Endodermal cell (in vitro differentiated cells): ENCODE measurements around the gene NR6A1. TPM values are rescaled to one million over a fixed set of nuclear protein-coding genes. Genes with fewer than 3 reads are reported as not detected.

ENCODE experiments used
- DNase-seq: peaks from one replicate; pipeline ENCODE4 v3.0.0-alpha.2; 2017
- H3K27ac ChIP-seq: 2 replicates; pipeline ENCODE4 v1.5.1; 2013; ENCODE audit warnings: mild to moderate bottlenecking, low read depth, low read length, moderate library complexity
- H3K27me3 ChIP-seq: 2 replicates; pipeline ENCODE4 v1.6.1; 2013; ENCODE audit warnings: mild to moderate bottlenecking, low read length, moderate library complexity; ENCODE audit not compliant: insufficient read depth, control insufficient read depth, poor library complexity, severe bottlenecking
- H3K36me3 ChIP-seq: 2 replicates; pipeline ENCODE4 v1.7.0; 2013; ENCODE audit warnings: mild to moderate bottlenecking, low read length, moderate library complexity; ENCODE audit not compliant: control insufficient read depth, insufficient read depth
- H3K4me1 ChIP-seq: one replicate; pipeline ENCODE4 v1.7.0; 2013; ENCODE audit warnings: low read length; ENCODE audit not compliant: control insufficient read depth, insufficient read depth
- H3K4me3 ChIP-seq: 2 replicates; pipeline ENCODE4 v1.5.1; 2013; ENCODE audit warnings: mild to moderate bottlenecking, low read length, moderate library complexity
- H3K9ac ChIP-seq: 2 replicates; pipeline ENCODE4 v1.6.1; 2013; ENCODE audit warnings: mild to moderate bottlenecking, low read length, moderate library complexity; ENCODE audit not compliant: poor library complexity, severe bottlenecking; ENCODE audit errors: extremely low read depth
- H3K9me3 ChIP-seq: 2 replicates; pipeline ENCODE4 v1.6.1; 2013; ENCODE audit warnings: mild to moderate bottlenecking, low read length, moderate library complexity; ENCODE audit not compliant: control insufficient read depth
- H3K27ac Mint-ChIP-seq: 2 replicates; pipeline ENCODE4 v1.8.0; 2020; ENCODE audit warnings: mixed read lengths
- H3K27me3 Mint-ChIP-seq: 2 replicates; pipeline ENCODE4 v1.8.0; 2021; ENCODE audit warnings: mild to moderate bottlenecking, mixed read lengths; ENCODE audit not compliant: insufficient read depth
- H3K36me3 Mint-ChIP-seq: 2 replicates; pipeline ENCODE4 v1.8.0; 2020; ENCODE audit warnings: low read depth, mixed read lengths
- H3K4me1 Mint-ChIP-seq: 2 replicates; pipeline ENCODE4 v1.8.0; 2020; ENCODE audit warnings: mixed read lengths
- H3K4me3 Mint-ChIP-seq: 2 replicates; pipeline ENCODE4 v1.8.0; 2020; ENCODE audit warnings: mild to moderate bottlenecking, moderate library complexity, mixed read lengths
- H3K9me3 Mint-ChIP-seq: 2 replicates; pipeline ENCODE4 v1.8.0; 2020; ENCODE audit warnings: mild to moderate bottlenecking, mixed read lengths
- WGBS, 2 experiments: methylation state at CpG; one replicate each; pipeline versions ENCODE4 v1.1.5 to v1.1.7; 2013; ENCODE audit warnings: missing lambda C conversion rate in 2 of 2, mixed read lengths in 1 of 2; ENCODE audit not compliant: insufficient coverage in 1 of 2, insufficient read length in 1 of 2; 5-methylcytosine and 5-hydroxymethylcytosine counted together
- total RNA-seq, 2 donors: library from RNA; stranded (reverse); fragmentation: NEBNext Ultra II Directional in 1 of 2; extraction: Animal tissue kit (Norgen Biotek cat#: 25700) in 1 of 2; gene quantifications; 2 replicates in 1 of 2; 3 replicates in 1 of 2; pipeline ENCODE4 v1.2.1, GENCODE V29; 2021
- TF ChIP-seq, protein P1 (sequence below): fragments of 200-600 bp; sonication (generic); conservative IDR thresholded peaks from 2 replicates; pipeline ENCODE4 v1.5.0; 2021; ENCODE audit warnings: antibody characterized with exemption, mild to moderate bottlenecking

Gene NR6A1
- total RNA-seq, 2 donors from 2014 or later: 168 to 206 TPM

DNA sequence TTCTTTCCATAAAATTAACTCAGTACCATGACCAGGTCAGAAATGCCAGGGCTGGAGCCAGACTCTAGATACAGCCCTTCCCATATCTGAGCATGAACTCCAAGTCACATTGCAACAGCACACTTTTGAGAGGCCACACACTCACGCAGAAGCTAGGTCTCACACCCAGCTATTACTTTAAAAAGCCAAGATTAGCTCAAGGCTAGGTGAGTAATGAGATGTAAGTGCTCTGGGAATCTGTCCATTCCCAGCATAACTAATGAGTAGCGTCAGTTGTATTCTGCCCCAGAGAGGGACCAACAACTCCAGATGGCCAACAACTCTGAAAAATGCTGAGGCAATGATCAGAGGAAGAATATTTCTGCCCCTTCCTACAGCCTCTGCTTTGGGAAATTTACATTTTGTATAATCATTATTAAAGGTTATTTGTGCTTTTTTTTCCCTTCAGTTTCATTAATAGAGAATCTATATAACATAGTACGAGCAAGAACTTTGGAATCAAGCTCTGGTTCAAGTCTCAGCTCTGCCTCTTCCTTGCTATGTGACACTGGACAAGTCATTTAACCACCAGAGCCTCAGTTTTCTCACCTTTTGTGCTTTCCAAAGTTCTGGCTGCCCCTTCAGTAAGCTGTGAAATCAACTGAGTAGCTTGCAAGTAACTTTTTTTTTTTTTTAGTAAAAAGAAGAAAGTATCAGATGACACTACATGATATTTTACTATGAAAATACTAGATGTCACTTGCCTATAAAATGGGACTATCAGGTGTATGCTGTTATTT is 118.3 kb downstream of the NR6A1 start:
- no peaks in the 10 kb centered on the region for H3K36me3 ChIP-seq
- Mint-ChIP-seq H3K27me3 (no peaks in the 10 kb centered on the region), H3K4me1 (peaks cover 16% of the 10 kb centered on the region), H3K4me3 (no peak overlapping the region), H3K9me3 (no peaks in the 10 kb centered on the region), H3K36me3 (peaks cover 2% of the 10 kb centered on the region), H3K27ac (peak overlapping the region; percentile 48)
- H3K27me3 ChIP-seq: no peaks in the 10 kb centered on the region
- H3K9me3 ChIP-seq: no peaks in the 10 kb centered on the region
- no peak overlapping the region for H3K4me3 ChIP-seq
- H3K27ac ChIP-seq: no peak overlapping the region
- no peak for DNase-seq
- H3K9ac ChIP-seq: no peak overlapping the region
- TF ChIP-seq, protein P1, sequence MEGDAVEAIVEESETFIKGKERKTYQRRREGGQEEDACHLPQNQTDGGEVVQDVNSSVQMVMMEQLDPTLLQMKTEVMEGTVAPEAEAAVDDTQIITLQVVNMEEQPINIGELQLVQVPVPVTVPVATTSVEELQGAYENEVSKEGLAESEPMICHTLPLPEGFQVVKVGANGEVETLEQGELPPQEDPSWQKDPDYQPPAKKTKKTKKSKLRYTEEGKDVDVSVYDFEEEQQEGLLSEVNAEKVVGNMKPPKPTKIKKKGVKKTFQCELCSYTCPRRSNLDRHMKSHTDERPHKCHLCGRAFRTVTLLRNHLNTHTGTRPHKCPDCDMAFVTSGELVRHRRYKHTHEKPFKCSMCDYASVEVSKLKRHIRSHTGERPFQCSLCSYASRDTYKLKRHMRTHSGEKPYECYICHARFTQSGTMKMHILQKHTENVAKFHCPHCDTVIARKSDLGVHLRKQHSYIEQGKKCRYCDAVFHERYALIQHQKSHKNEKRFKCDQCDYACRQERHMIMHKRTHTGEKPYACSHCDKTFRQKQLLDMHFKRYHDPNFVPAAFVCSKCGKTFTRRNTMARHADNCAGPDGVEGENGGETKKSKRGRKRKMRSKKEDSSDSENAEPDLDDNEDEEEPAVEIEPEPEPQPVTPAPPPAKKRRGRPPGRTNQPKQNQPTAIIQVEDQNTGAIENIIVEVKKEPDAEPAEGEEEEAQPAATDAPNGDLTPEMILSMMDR: no peak
- H3K4me1 ChIP-seq: no peaks in the 10 kb centered on the region
- 98% methylated on average over 3 of the region's 3 CpGs; no CpG with 5 or more reads in 1 of the 2 experiments for WGBS, 2 experiments

DNA sequence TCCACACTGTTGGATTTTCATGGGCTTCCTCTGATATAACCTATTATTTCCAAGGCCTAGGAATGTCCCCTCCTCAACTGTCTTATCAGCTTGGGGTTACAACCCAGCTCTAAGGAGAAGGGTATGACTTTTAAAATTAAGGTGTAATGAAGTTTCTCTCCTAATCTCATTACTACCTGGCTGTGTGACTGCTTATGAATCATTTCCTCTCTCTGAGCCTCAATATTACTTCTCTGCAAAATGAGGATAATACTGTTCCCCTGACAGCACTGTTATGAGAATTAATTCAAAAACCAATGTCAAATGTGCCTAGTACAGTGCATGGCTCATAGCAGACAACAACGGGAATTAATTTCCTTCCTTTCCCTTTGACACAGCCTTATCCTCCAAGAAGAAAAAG is 118.9 kb downstream of the NR6A1 start:
- no peak overlapping the region for H3K27ac ChIP-seq
- no peak overlapping the region for H3K4me3 ChIP-seq
- H3K36me3 ChIP-seq: no peaks in the 10 kb centered on the region
- H3K27me3 Mint-ChIP-seq: no peaks in the 10 kb centered on the region
- no peak overlapping the region for H3K27ac Mint-ChIP-seq
- H3K4me1 Mint-ChIP-seq: peaks cover 16% of the 10 kb centered on the region
- TF ChIP-seq, protein P1: no peak
- H3K36me3 Mint-ChIP-seq: peaks cover 2% of the 10 kb centered on the region
- H3K9me3 Mint-ChIP-seq: no peaks in the 10 kb centered on the region
- no peak overlapping the region for H3K4me3 Mint-ChIP-seq
- H3K27me3 ChIP-seq: no peaks in the 10 kb centered on the region
- no peak for DNase-seq
- H3K9me3 ChIP-seq: no peaks in the 10 kb centered on the region
- 100% methylated on average over 1 of the region's 1 CpG for WGBS, 2 experiments
- no peaks in the 10 kb centered on the region for H3K4me1 ChIP-seq
- H3K9ac ChIP-seq: no peak overlapping the region

GRCh38 chr9:124645274-124645673 is 125.8 kb downstream of the NR6A1 start:
- H3K9me3 Mint-ChIP-seq: peaks cover 2% of the 10 kb centered on the region
- H3K36me3 Mint-ChIP-seq: peaks cover 1% of the 10 kb centered on the region
- H3K27me3 Mint-ChIP-seq: no peaks in the 10 kb centered on the region
- no peak overlapping the region for H3K4me3 Mint-ChIP-seq
- Histone ChIP-seq H3K27ac (no peak overlapping the region), H3K4me1 (no peaks in the 10 kb centered on the region), H3K9me3 (peaks cover 14% of the 10 kb centered on the region), H3K4me3 (no peak overlapping the region), H3K9ac (no peak overlapping the region), H3K27me3 (no peaks in the 10 kb centered on the region), H3K36me3 (peaks cover 9% of the 10 kb centered on the region)
- DNase-seq: no peak
- H3K27ac Mint-ChIP-seq: no peak overlapping the region
- peaks cover 5% of the 10 kb centered on the region for H3K4me1 Mint-ChIP-seq
- TF ChIP-seq, protein P1: no peak
